ENCODE data around the gene MSH3.

Gene MSH3

GRCh38 chr5:80912479-80912878, 258.0 kb downstream of the MSH3 start:
- no peak for DNase-seq (ENCODE audit: low read depth)

GRCh38 chr5:80915716-80916115, 261.3 kb downstream of the MSH3 start:
- DNase-seq (ENCODE audit: low read depth): no peak

GRCh38 chr5:80916676-80917075, 262.2 kb downstream of the MSH3 start:
- DNase-seq (ENCODE audit: low read depth): no peak

GRCh38 chr5:80917631-80918030, 263.2 kb downstream of the MSH3 start:
- DNase-seq (ENCODE audit: low read depth): no peak

- no peak for DNase-seq (ENCODE audit: low read depth)
These were observed 265.3 kb downstream of the MSH3 start for GRCh38 chr5:80919678-80920196.

GRCh38 chr5:80920333-80920732, 265.9 kb downstream of the MSH3 start:
- no peak for DNase-seq (ENCODE audit: low read depth)

GRCh38 chr5:80921026-80921425, 266.6 kb downstream of the MSH3 start:
- DNase-seq (ENCODE audit: low read depth): no peak

- no peak for DNase-seq (ENCODE audit: low read depth)
These were observed 271.5 kb downstream of the MSH3 start for GRCh38 chr5:80925931-80926330.
